Hepatocyte (in vitro differentiated cells): ENCODE measurements around the gene NCOA3. TPM values are rescaled to one million over a fixed set of nuclear protein-coding genes. Genes with fewer than 3 reads are reported as not detected.

Source experiments
- DNase-seq: peaks from one replicate; pipeline ENCODE4 v3.0.0-alpha.2; 2016; ENCODE audit warnings: low spot score
- H2AFZ ChIP-seq: fragments of 200-600 bp; sonication (generic); 2 replicates; pipeline ENCODE4 v1.6.0; 2016; ENCODE audit warnings: antibody characterized with exemption, mild to moderate bottlenecking
- H3K27ac ChIP-seq: fragments of 200-600 bp; sonication (generic); 2 replicates; pipeline ENCODE4 v1.5.1; 2016; ENCODE audit warnings: mild to moderate bottlenecking
- H3K27me3 ChIP-seq: fragments of 200-600 bp; sonication (generic); 2 replicates; pipeline ENCODE4 v1.6.1; 2016
- H3K36me3 ChIP-seq: fragments of 200-600 bp; sonication (generic); replicated peaks from 2 replicates; pipeline ENCODE4 v1.5.1; 2016; ENCODE audit warnings: low read depth; ENCODE audit not compliant: insufficient read depth
- H3K4me1 ChIP-seq: fragments of 200-600 bp; sonication (generic); 2 replicates; pipeline ENCODE4 v1.5.1; 2016; ENCODE audit warnings: mild to moderate bottlenecking, moderate library complexity; ENCODE audit not compliant: insufficient read depth
- H3K4me2 ChIP-seq: fragments of 200-600 bp; sonication (generic); 2 replicates; pipeline ENCODE4 v1.6.0; 2016
- H3K4me3 ChIP-seq: fragments of 200-600 bp; sonication (generic); 2 replicates; pipeline ENCODE4 v1.5.1; 2016; ENCODE audit warnings: mild to moderate bottlenecking
- H3K79me2 ChIP-seq: fragments of 200-600 bp; sonication (generic); 2 replicates; pipeline ENCODE4 v1.6.0; 2017; ENCODE audit warnings: mild to moderate bottlenecking
- H3K9me2 ChIP-seq: fragments of 200-600 bp; sonication (generic); replicated peaks from 2 replicates; pipeline ENCODE4 v1.6.0; 2017; ENCODE audit warnings: mild to moderate bottlenecking; ENCODE audit not compliant: insufficient read depth
- H3K9me3 ChIP-seq: fragments of 200-600 bp; sonication (generic); 2 replicates; pipeline ENCODE4 v1.5.1; 2016; ENCODE audit warnings: low read depth, mild to moderate bottlenecking
- H4K20me1 ChIP-seq: fragments of 200-600 bp; sonication (generic); 2 replicates; pipeline ENCODE4 v1.6.0; 2016; ENCODE audit warnings: mild to moderate bottlenecking; ENCODE audit not compliant: insufficient read depth, poor library complexity, severe bottlenecking
- EZH2 ChIP-seq: fragments of 200-600 bp; sonication (generic); IDR thresholded peaks from 2 replicates; pipeline ENCODE4 v1.6.1; 2016; ENCODE audit warnings: antibody characterized with exemption, mild to moderate bottlenecking, borderline replicate concordance
- EZH2phosphoT487 ChIP-seq: fragments of 200-600 bp; sonication (generic); IDR thresholded peaks from one replicate; pipeline ENCODE4 v1.6.1; 2018; ENCODE audit warnings: antibody characterized with exemption, mild to moderate bottlenecking, low read depth, moderate library complexity; ENCODE audit not compliant: unreplicated experiment, severe bottlenecking
- WGBS: methylation state at CpG from one replicate; pipeline ENCODE4 v1.1.6; 2016; ENCODE audit warnings: low lambda C conversion rate; ENCODE audit errors: missing lambda C conversion rate; 5-methylcytosine and 5-hydroxymethylcytosine counted together
- polyA plus RNA-seq: library from polyadenylated mRNA; unstranded; fragments of >200 nt; fragmentation: Nextera tagmentation; extraction: Ambion mirVana; gene quantifications from 2 replicates; pipeline ENCODE4 v1.2.1, GENCODE V29; 2016
- total RNA-seq: library from RNA; depleted of rRNA; stranded (reverse); fragments of >200 nt; gene quantifications from 2 replicates; pipeline ENCODE4 v1.2.3, GENCODE V29; 2014
- TF ChIP-seq, protein P1 (sequence below): fragments of 200-600 bp; sonication (generic); IDR thresholded peaks from 2 replicates; pipeline ENCODE4 v1.5.1; 2016; ENCODE audit warnings: antibody characterized with exemption, mild to moderate bottlenecking; ENCODE audit not compliant: poor library complexity

The NCOA3 gene
- total and polyA plus RNA-seq, 2 experiments from 2014 or later, result 12.7 to 28.6 TPM

DNA sequence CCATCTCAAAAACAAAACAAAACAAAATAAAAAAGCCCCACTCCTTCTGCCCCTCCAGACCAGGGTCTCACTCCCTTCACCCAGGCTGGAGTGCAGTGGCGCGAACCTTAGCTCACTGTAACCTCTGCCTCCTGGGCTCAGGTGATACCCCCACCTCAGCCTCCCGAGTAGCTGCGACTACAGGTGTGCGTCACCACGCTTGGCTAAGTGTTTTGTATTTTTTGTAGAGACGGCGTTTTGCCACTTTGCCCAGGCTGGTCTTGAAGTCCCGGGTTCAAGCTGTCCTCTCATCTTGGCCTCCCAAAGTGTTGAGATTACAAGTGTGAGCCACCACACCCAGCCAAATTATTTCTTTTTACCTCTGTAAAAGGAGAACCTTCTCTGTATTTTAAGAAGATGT is 110.1 kb downstream of the NCOA3 start:
- TF ChIP-seq, protein P1, sequence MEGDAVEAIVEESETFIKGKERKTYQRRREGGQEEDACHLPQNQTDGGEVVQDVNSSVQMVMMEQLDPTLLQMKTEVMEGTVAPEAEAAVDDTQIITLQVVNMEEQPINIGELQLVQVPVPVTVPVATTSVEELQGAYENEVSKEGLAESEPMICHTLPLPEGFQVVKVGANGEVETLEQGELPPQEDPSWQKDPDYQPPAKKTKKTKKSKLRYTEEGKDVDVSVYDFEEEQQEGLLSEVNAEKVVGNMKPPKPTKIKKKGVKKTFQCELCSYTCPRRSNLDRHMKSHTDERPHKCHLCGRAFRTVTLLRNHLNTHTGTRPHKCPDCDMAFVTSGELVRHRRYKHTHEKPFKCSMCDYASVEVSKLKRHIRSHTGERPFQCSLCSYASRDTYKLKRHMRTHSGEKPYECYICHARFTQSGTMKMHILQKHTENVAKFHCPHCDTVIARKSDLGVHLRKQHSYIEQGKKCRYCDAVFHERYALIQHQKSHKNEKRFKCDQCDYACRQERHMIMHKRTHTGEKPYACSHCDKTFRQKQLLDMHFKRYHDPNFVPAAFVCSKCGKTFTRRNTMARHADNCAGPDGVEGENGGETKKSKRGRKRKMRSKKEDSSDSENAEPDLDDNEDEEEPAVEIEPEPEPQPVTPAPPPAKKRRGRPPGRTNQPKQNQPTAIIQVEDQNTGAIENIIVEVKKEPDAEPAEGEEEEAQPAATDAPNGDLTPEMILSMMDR, result no peak
- no peak for TF ChIP-seq EZH2phosphoT487
- no peak for TF ChIP-seq EZH2
- Histone ChIP-seq H3K36me3 (no peaks in the 10 kb centered on the region), H3K9me2 (no peaks in the 10 kb centered on the region), H3K4me1 (no peaks in the 10 kb centered on the region), H4K20me1 (no peaks in the 10 kb centered on the region), H2AFZ (no peak overlapping the region), H3K27me3 (no peaks in the 10 kb centered on the region), H3K79me2 (peaks cover 34% of the 10 kb centered on the region), H3K9me3 (no peaks in the 10 kb centered on the region), H3K27ac (no peak overlapping the region), H3K4me2 (no peak overlapping the region), H3K4me3 (no peak overlapping the region)
- DNase-seq, result no peak
- WGBS, result 99% methylated on average over 9 of the region's 9 CpGs

DNA sequence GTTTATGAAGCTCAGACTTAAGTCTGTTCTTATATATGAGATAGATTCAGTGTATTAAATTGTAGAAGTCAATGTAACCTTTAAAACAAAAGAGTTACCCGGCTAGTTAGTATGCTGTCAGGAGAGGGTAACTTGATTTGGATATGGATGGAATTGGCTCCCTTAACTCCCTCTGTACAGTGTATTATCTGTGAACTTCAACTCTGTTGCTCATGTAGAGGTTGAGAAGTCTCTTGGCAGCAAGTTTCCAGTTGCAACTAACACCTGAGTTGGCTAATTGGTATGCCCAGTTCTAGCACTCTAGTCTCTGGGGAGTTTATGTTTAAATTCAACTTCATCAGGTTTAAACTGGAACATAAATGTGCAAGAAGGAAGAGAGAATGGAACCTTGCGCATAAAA is 111.0 kb downstream of the NCOA3 start:
- H4K20me1 ChIP-seq, result no peaks in the 10 kb centered on the region
- 97% methylated on average over 2 of the region's 2 CpGs for WGBS
- TF ChIP-seq EZH2 (no peak), EZH2phosphoT487 (no peak)
- TF ChIP-seq, protein P1, result no peak

DNA sequence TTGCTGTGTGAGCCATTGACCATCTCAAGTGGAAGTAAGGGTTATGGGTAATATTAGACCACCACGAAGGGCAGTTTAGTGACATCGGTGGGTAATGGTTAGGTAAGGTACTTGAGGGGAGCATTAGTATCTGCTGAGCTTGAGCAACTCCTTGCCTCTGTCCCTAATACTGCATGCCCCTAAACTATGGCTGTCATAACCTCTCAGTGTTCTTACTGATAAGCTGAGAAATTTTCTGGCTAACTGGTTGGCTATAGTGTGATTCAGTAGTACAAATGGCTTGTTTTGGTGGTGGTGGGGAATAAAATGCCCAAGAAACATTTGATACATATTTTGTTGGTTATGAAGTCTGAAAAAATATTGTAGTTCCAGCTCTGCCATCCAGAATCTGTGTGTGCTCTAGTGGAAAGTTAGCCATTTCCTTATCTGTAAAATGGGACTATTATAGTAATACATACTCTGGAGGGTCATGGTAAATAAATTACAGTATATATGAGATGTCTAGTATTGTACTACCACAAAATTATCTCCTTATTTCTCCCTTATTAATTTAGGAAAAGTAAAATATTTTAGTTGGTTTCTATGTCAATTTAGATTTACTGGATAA is 113.1 kb downstream of the NCOA3 start:
- H3K79me2 ChIP-seq, result peaks cover 29% of the 10 kb centered on the region
- no peaks in the 10 kb centered on the region for H3K36me3 ChIP-seq
- WGBS, result 100% methylated on average over 2 of the region's 2 CpGs
- no peak overlapping the region for H3K4me3 ChIP-seq
- H2AFZ ChIP-seq, result no peak overlapping the region
- H3K4me1 ChIP-seq, result no peaks in the 10 kb centered on the region
- H3K9me3 ChIP-seq, result no peaks in the 10 kb centered on the region
- no peak overlapping the region for H3K4me2 ChIP-seq
- no peak for TF ChIP-seq EZH2
- TF ChIP-seq EZH2phosphoT487, result no peak
- TF ChIP-seq, protein P1, result no peak
- no peaks in the 10 kb centered on the region for H3K9me2 ChIP-seq
- no peaks in the 10 kb centered on the region for H4K20me1 ChIP-seq
- no peak for DNase-seq
- H3K27ac ChIP-seq, result no peak overlapping the region
- no peaks in the 10 kb centered on the region for H3K27me3 ChIP-seq

More for the DNA sequence above, 111.0 kb downstream of the NCOA3 start:
- no peak overlapping the region for H3K27ac ChIP-seq
- peaks cover 33% of the 10 kb centered on the region for H3K79me2 ChIP-seq
- H3K4me3 ChIP-seq, result no peak overlapping the region
- no peak overlapping the region for H3K4me2 ChIP-seq
- H3K9me3 ChIP-seq, result no peaks in the 10 kb centered on the region
- no peaks in the 10 kb centered on the region for H3K4me1 ChIP-seq
- no peak for DNase-seq
- H3K36me3 ChIP-seq, result no peaks in the 10 kb centered on the region
- H3K9me2 ChIP-seq, result no peaks in the 10 kb centered on the region
- H2AFZ ChIP-seq, result no peak overlapping the region
- no peaks in the 10 kb centered on the region for H3K27me3 ChIP-seq

DNA sequence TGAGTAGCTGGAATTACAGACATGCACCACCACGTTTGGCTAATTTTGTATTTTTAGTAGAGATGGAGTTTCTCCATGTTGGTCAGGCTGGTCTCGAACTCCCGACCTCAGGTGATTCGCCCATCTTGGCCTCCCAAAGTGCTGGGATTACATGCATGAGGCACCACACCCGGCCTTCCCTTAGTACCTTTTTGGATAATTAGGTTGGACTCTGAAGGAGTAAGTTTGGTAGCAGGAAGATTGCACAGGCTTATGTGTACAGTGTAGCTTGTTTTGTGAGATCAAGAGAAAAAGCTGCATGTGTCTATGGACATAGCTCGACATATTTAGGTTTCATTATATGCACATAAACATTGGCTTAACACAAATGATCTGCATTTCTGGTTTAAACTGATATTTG is 116.8 kb downstream of the NCOA3 start:
- no peaks in the 10 kb centered on the region for H3K27me3 ChIP-seq
- H3K79me2 ChIP-seq, result peaks cover 18% of the 10 kb centered on the region
- H3K4me3 ChIP-seq, result no peak overlapping the region
- no peaks in the 10 kb centered on the region for H3K9me2 ChIP-seq
- DNase-seq, result no peak
- no peak overlapping the region for H2AFZ ChIP-seq
- H3K4me1 ChIP-seq, result no peaks in the 10 kb centered on the region
- H3K27ac ChIP-seq, result no peak overlapping the region
- H3K9me3 ChIP-seq, result no peaks in the 10 kb centered on the region
- no peak overlapping the region for H3K4me2 ChIP-seq
- 94% methylated on average over 6 of the region's 6 CpGs for WGBS
- TF ChIP-seq, protein P1, result no peak
- TF ChIP-seq EZH2 (no peak), EZH2phosphoT487 (no peak)
- no peaks in the 10 kb centered on the region for H3K36me3 ChIP-seq
- H4K20me1 ChIP-seq, result no peaks in the 10 kb centered on the region
